Measurements from ENCODE around the gene CWF19L2. TPM values are rescaled to one million over a fixed set of nuclear protein-coding genes. Genes with fewer than 3 reads are reported as not detected.

CWF19L2 gene
- total RNA-seq, 4 donors from 2014 or later: 11.8 to 18.5 (median 16.4) TPM

- H3K4me3 ChIP-seq (ENCODE audit: low read depth, poor library complexity, severe bottlenecking): no peak overlapping the region
- no peak for TF ChIP-seq POLR2A (IDR thresholded peaks at IDR 0.05)
- TF ChIP-seq, protein P1, sequence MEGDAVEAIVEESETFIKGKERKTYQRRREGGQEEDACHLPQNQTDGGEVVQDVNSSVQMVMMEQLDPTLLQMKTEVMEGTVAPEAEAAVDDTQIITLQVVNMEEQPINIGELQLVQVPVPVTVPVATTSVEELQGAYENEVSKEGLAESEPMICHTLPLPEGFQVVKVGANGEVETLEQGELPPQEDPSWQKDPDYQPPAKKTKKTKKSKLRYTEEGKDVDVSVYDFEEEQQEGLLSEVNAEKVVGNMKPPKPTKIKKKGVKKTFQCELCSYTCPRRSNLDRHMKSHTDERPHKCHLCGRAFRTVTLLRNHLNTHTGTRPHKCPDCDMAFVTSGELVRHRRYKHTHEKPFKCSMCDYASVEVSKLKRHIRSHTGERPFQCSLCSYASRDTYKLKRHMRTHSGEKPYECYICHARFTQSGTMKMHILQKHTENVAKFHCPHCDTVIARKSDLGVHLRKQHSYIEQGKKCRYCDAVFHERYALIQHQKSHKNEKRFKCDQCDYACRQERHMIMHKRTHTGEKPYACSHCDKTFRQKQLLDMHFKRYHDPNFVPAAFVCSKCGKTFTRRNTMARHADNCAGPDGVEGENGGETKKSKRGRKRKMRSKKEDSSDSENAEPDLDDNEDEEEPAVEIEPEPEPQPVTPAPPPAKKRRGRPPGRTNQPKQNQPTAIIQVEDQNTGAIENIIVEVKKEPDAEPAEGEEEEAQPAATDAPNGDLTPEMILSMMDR (IDR thresholded peaks at IDR 0.05): no peak
- intact Hi-C loops (cut with DNase I; ENCODE audit: low total_unique reads): no loop called here
- no peak for DNase-seq (ENCODE audit: low spot score in 2 of 2)
- WGBS, 2 donors: 94 to 98% methylated on average over 6 of the region's 6 CpGs
These were observed 70.0 kb downstream of the CWF19L2 start for GRCh38 chr11:107387666-107388065.

DNA sequence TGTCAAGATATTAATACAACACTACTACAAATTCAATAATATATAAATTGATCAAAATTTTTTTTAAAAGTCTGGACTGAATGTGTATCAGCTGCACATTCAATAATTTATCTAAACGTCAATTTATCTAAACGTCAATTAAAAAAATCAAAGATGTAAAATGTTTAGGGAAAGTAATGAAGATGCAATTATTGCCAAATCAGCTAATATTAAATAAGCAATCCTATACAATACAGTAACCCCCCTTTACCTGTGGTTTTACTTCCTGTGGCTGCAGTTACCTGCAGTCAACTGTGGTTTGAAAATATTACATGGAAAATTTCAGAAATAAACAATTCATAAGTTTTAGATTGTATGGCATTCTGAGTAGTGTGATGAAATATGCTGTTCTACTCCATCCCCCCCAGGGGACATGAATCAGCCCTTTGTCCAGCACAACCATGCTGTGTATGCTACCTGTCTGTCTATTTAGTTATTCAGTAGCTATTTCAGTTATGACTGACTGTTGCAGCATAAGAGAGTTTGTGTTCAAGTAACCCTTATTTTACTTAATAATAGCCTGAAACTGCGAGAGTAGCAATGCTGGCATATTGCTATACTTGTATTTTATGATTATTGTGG, 72.2 kb downstream of the CWF19L2 start:
- no peak for TF ChIP-seq POLR2A (IDR thresholded peaks at IDR 0.05)
- TF ChIP-seq, protein P1 (IDR thresholded peaks at IDR 0.05): no peak

DNA sequence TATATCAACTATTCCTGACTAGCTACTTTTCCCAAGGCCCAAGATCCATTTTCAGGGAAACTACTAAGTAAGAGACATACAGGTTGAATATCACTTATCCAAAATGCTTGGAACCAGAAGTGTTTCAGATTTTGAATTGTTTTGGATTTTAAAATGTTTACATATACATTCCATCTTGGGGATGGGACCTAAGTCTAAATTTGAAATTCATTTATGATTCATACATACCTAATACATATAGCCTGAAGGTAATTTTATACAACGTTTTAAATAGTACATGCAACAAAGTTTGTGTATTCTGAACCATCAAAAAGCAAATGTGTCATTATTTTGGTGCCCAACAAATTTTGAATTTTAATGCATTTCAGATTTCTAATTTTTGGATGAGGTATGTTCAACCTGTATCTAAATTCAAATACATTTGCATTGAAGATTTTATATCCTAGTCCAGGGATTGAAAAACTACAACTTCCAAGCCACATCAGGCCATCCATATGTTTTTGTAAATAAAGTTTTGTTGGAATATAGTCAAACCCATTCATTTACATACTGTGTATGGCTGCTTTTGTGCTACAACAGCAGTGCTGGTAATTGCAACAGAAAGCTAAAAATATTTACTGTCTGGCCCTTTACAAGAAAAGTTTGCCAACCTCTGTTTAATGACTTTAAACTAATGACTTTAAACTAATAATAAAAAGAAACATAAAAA, 73.3 kb downstream of the CWF19L2 start:
- no peak for DNase-seq (ENCODE audit: low spot score in 2 of 2)
- intact Hi-C loops (cut with DNase I; ENCODE audit: low total_unique reads): no loop called here
- H3K4me3 ChIP-seq (ENCODE audit: low read depth, poor library complexity, severe bottlenecking): no peak overlapping the region
- 47 to 54% methylated on average over 1 of the region's 1 CpG for WGBS, 2 donors
- TF ChIP-seq POLR2A (IDR thresholded peaks at IDR 0.05): no peak
- TF ChIP-seq, protein P1 (IDR thresholded peaks at IDR 0.05): no peak

More for the DNA sequence above, 72.2 kb downstream of the CWF19L2 start:
- 82 to 84% methylated on average over 3 of the region's 3 CpGs for WGBS, 2 donors
- H3K4me3 ChIP-seq (ENCODE audit: low read depth, poor library complexity, severe bottlenecking): no peak overlapping the region
- intact Hi-C loops (cut with DNase I; ENCODE audit: low total_unique reads): no loop called here
- DNase-seq (ENCODE audit: low spot score in 2 of 2): no peak

- DNase-seq (ENCODE audit: low spot score in 2 of 2): no peak
- 81 to 94% methylated on average over 7 of the region's 7 CpGs for WGBS, 2 donors
- intact Hi-C loops (cut with DNase I; ENCODE audit: low total_unique reads): no loop called here
- no peak for TF ChIP-seq POLR2A (IDR thresholded peaks at IDR 0.05)
- TF ChIP-seq, protein P1 (IDR thresholded peaks at IDR 0.05): no peak
- H3K4me3 ChIP-seq (ENCODE audit: low read depth, poor library complexity, severe bottlenecking): no peak overlapping the region
These were observed 85.2 kb downstream of the CWF19L2 start for GRCh38 chr11:107372439-107372838.

GRCh38 chr11:107370390-107370789, 87.2 kb downstream of the CWF19L2 start:
- intact Hi-C loops (cut with DNase I; ENCODE audit: low total_unique reads): no loop called here
- no peak for DNase-seq (ENCODE audit: low spot score in 2 of 2)
- TF ChIP-seq, protein P1 (IDR thresholded peaks at IDR 0.05): no peak
- no peak for TF ChIP-seq POLR2A (IDR thresholded peaks at IDR 0.05)
- no peak overlapping the region for H3K4me3 ChIP-seq (ENCODE audit: low read depth, poor library complexity, severe bottlenecking)
- WGBS, 2 donors: 38 to 45% methylated on average over 1 of the region's 1 CpG
